CD4-positive, CD25-positive, alpha-beta regulatory T cell (primary cell): ENCODE measurements around the gene CUL7. TPM values are rescaled to one million over a fixed set of nuclear protein-coding genes. Genes with fewer than 3 reads are reported as not detected.

Source experiments
- ATAC-seq, 2 donors: fragments of 150-1000 bp; cut with Tn5 transposase; one replicate each; pipeline ENCODE4 v1.10.0; 2021; ENCODE audit warnings: low read depth in 2 of 2, moderate number of reproducible peaks in 2 of 2, moderate library complexity in 1 of 2
- DNase-seq, 3 donors: peaks; one replicate each; pipeline versions ENCODE4 v3.0.0 to v3.0.0-alpha.2; 2012 to 2022; ENCODE audit warnings: mixed read lengths in 1 of 3
- H3K27ac ChIP-seq: one replicate; pipeline ENCODE4 v1.7.0; 2013; ENCODE audit warnings: mild to moderate bottlenecking, low read length; ENCODE audit not compliant: insufficient read depth, poor library complexity, severe bottlenecking
- H3K27me3 ChIP-seq: one replicate; pipeline ENCODE4 v1.7.0; 2013; ENCODE audit warnings: low read length; ENCODE audit not compliant: control insufficient read depth, insufficient read depth
- H3K36me3 ChIP-seq: one replicate; pipeline ENCODE4 v1.7.0; 2013; ENCODE audit warnings: mild to moderate bottlenecking, low read length, moderate library complexity; ENCODE audit not compliant: control insufficient read depth, insufficient read depth
- H3K4me1 ChIP-seq: 2 replicates; pipeline ENCODE4 v1.7.0; 2013; ENCODE audit warnings: mild to moderate bottlenecking, low read length; ENCODE audit not compliant: insufficient read depth, control insufficient read depth, poor library complexity, severe bottlenecking
- H3K4me3 ChIP-seq: one replicate; pipeline ENCODE4 v1.7.0; 2013; ENCODE audit warnings: low read depth, mild to moderate bottlenecking, low read length, moderate library complexity
- H3K9me3 ChIP-seq, 2 experiments: 1 replicate in 1 of 2; 2 replicates in 1 of 2; pipeline ENCODE4 v1.7.0; 2013; ENCODE audit warnings: low read length in 2 of 2, mild to moderate bottlenecking in 1 of 2, moderate library complexity in 1 of 2; ENCODE audit not compliant: control insufficient read depth in 2 of 2
- H3K27ac Mint-ChIP-seq, 3 donors: one replicate each; pipeline ENCODE4 v1.8.0; 2020 to 2022; ENCODE audit warnings: mild to moderate bottlenecking in 3 of 3, mixed read lengths in 3 of 3, moderate library complexity in 2 of 3
- H3K27me3 Mint-ChIP-seq: one replicate; pipeline ENCODE4 v1.8.0; 2022; ENCODE audit warnings: mild to moderate bottlenecking, mixed read lengths
- H3K36me3 Mint-ChIP-seq: one replicate; pipeline ENCODE4 v1.8.0; 2020; ENCODE audit warnings: mixed read lengths
- H3K4me1 Mint-ChIP-seq, 4 donors: one replicate each; pipeline ENCODE4 v1.8.0; 2020 to 2022; ENCODE audit warnings: mixed read lengths in 4 of 4, mild to moderate bottlenecking in 1 of 4
- H3K4me3 Mint-ChIP-seq, 4 donors: one replicate each; pipeline ENCODE4 v1.8.0; 2020 to 2022; ENCODE audit warnings: mild to moderate bottlenecking in 4 of 4, mixed read lengths in 4 of 4, moderate library complexity in 3 of 4
- H3K9me3 Mint-ChIP-seq, 7 donors: one replicate each; pipeline ENCODE4 v1.8.0; 2020 to 2022; ENCODE audit warnings: mixed read lengths in 7 of 7, mild to moderate bottlenecking in 3 of 7, moderate library complexity in 2 of 7
- polyA plus RNA-seq, 4 donors: library from polyadenylated mRNA; unstranded; fragments of 300-500 nt; fragmentation: Illumina TruSeq; gene quantifications; one replicate each; pipeline ENCODE4 v1.2.3, GENCODE V29; 2021
- total RNA-seq: library from RNA; stranded (reverse); gene quantifications from one replicate; pipeline ENCODE4 v1.2.3, GENCODE V29; 2022

CUL7 gene
- total and polyA plus RNA-seq, 5 donors from 2014 or later, result 2.1 to 7.7 (median 2.5) TPM

- ATAC-seq (no peak), DNase-seq (no peak)
- no peaks in the 10 kb centered on the region for H3K9me3 ChIP-seq
- Mint-ChIP-seq H3K9me3 (no peaks in the 10 kb centered on the region), H3K36me3 (peaks cover 36% of the 10 kb centered on the region), H3K4me3 (no peak overlapping the region), H3K27me3 (no peaks in the 10 kb centered on the region), H3K4me1 (peaks cover 0 to 5% (median 1%) of the 10 kb centered on the region in 4 donors), H3K27ac (peak overlapping the region; percentile 18 to 59 (median 35))
- H3K36me3 ChIP-seq, result peaks cover 40% of the 10 kb centered on the region
- H3K4me3 ChIP-seq, result no peak overlapping the region
- H3K27ac ChIP-seq, result no peak overlapping the region
- H3K27me3 ChIP-seq, result no peaks in the 10 kb centered on the region
- H3K4me1 ChIP-seq, result no peaks in the 10 kb centered on the region
Observed at GRCh38 chr6:43033496-43034189, 20.0 kb downstream of the CUL7 start.

- Histone ChIP-seq H3K9me3 (no peaks in the 10 kb centered on the region), H3K27me3 (no peaks in the 10 kb centered on the region), H3K4me3 (no peak overlapping the region), H3K4me1 (no peaks in the 10 kb centered on the region), H3K36me3 (peaks cover 44% of the 10 kb centered on the region), H3K27ac (no peak overlapping the region)
- no peaks in the 10 kb centered on the region for H3K27me3 Mint-ChIP-seq
- no peaks in the 10 kb centered on the region for H3K9me3 Mint-ChIP-seq
- H3K4me1 Mint-ChIP-seq, result peaks cover 0 to 5% (median 1%) of the 10 kb centered on the region in 4 donors
- H3K27ac Mint-ChIP-seq, result no peak overlapping the region
- no peak overlapping the region for H3K4me3 Mint-ChIP-seq
- ATAC-seq, result no peak
- DNase-seq, result no peak
- H3K36me3 Mint-ChIP-seq, result peaks cover 30% of the 10 kb centered on the region
Observed at GRCh38 chr6:43032326-43032725, 21.3 kb downstream of the CUL7 start.

- H3K27ac Mint-ChIP-seq, result no peak overlapping the region
- peaks cover 5 to 12% (median 8%) of the 10 kb centered on the region in 4 donors for H3K4me1 Mint-ChIP-seq
- Histone ChIP-seq H3K27me3 (no peaks in the 10 kb centered on the region), H3K9me3 (no peaks in the 10 kb centered on the region), H3K4me3 (no peak overlapping the region), H3K4me1 (no peaks in the 10 kb centered on the region), H3K36me3 (peaks cover 62% of the 10 kb centered on the region), H3K27ac (no peak overlapping the region)
- DNase-seq, result no peak
- no peaks in the 10 kb centered on the region for H3K9me3 Mint-ChIP-seq
- H3K36me3 Mint-ChIP-seq, result peaks cover 38% of the 10 kb centered on the region
- H3K27me3 Mint-ChIP-seq, result no peaks in the 10 kb centered on the region
- peak overlapping the region in 1 of 4 donors; percentile 32 for H3K4me3 Mint-ChIP-seq
- no peak for ATAC-seq
Observed at GRCh38 chr6:43029120-43029519, 24.5 kb downstream of the CUL7 start.

- Mint-ChIP-seq H3K27me3 (no peaks in the 10 kb centered on the region), H3K4me3 (peak overlapping the region in 1 of 4 donors; percentile 38), H3K9me3 (no peaks in the 10 kb centered on the region), H3K27ac (no peak overlapping the region), H3K4me1 (peaks cover 6 to 27% (median 10%) of the 10 kb centered on the region in 4 donors), H3K36me3 (peaks cover 29% of the 10 kb centered on the region)
- H3K4me1 ChIP-seq, result peaks cover 10% of the 10 kb centered on the region
- H3K4me3 ChIP-seq, result no peak overlapping the region
- H3K27ac ChIP-seq, result no peak overlapping the region
- H3K9me3 ChIP-seq, result no peaks in the 10 kb centered on the region
- no peaks in the 10 kb centered on the region for H3K27me3 ChIP-seq
- no peak for DNase-seq
- no peak for ATAC-seq
- H3K36me3 ChIP-seq, result peaks cover 54% of the 10 kb centered on the region
Observed at GRCh38 chr6:43026365-43026764, 27.3 kb downstream of the CUL7 start.

GRCh38 chr6:43024436-43024835 lies 29.2 kb downstream of the CUL7 start:
- ATAC-seq (no peak), DNase-seq (no peak)
- Mint-ChIP-seq H3K27ac (peak overlapping the region in 2 of 3 donors; percentile 16 to 17), H3K36me3 (peaks cover 26% of the 10 kb centered on the region), H3K27me3 (no peaks in the 10 kb centered on the region), H3K4me1 (peaks cover 6 to 38% (median 12%) of the 10 kb centered on the region in 4 donors), H3K9me3 (no peaks in the 10 kb centered on the region), H3K4me3 (peak overlapping the region; percentile 10 to 86 (median 66))
- Histone ChIP-seq H3K9me3 (no peaks in the 10 kb centered on the region), H3K36me3 (peaks cover 51% of the 10 kb centered on the region), H3K27me3 (no peaks in the 10 kb centered on the region), H3K27ac (no peak overlapping the region), H3K4me1 (peaks cover 17% of the 10 kb centered on the region), H3K4me3 (no peak overlapping the region)

GRCh38 chr6:43021270-43022047 lies 32.2 kb downstream of the CUL7 start, which contains the start of gene RRP36:
Gene RRP36, plus strand, starts transcription at chr6:43021623. Its CDS starts 32 bp downstream, at chr6:43021655.
- no peaks in the 10 kb centered on the region for H3K9me3 ChIP-seq
- Mint-ChIP-seq H3K4me3 (peak within 1 kb of the TSS; percentile 95 to 98 (median 98)), H3K9me3 (no peaks in the 10 kb centered on the region), H3K27ac (peak within 1 kb of the TSS; percentile 43 to 88 (median 87)), H3K36me3 (peaks cover 27% of the 10 kb centered on the region), H3K4me1 (peaks cover 6 to 62% (median 19%) of the 10 kb centered on the region in 4 donors), H3K27me3 (no peaks in the 10 kb centered on the region)
- H3K27me3 ChIP-seq, result no peaks in the 10 kb centered on the region
- peak within 1 kb of the TSS; percentile 99 for H3K4me3 ChIP-seq
- ATAC-seq, result peak; percentile 82 to 91
- peaks cover 47% of the 10 kb centered on the region for H3K36me3 ChIP-seq
- H3K27ac ChIP-seq, result peak within 1 kb of the TSS; percentile 74
- H3K4me1 ChIP-seq, result peaks cover 27% of the 10 kb centered on the region
- DNase-seq, result peak; percentile 48 to 66 (median 62)

- no peak for DNase-seq
- Mint-ChIP-seq H3K27ac (peak overlapping the region in 2 of 3 donors; percentile 87 to 88), H3K4me1 (peaks cover 6 to 66% (median 23%) of the 10 kb centered on the region in 4 donors)
Observed at GRCh38 chr6:43020847-43021246, 32.8 kb downstream of the CUL7 start.

More at GRCh38 chr6:43020847-43021246, 32.8 kb downstream of the CUL7 start:
- Mint-ChIP-seq H3K27me3 (no peaks in the 10 kb centered on the region), H3K9me3 (no peaks in the 10 kb centered on the region), H3K4me3 (peak overlapping the region; percentile 91 to 98 (median 93)), H3K36me3 (peaks cover 27% of the 10 kb centered on the region)
- Histone ChIP-seq H3K36me3 (peaks cover 41% of the 10 kb centered on the region), H3K4me1 (peaks cover 31% of the 10 kb centered on the region), H3K4me3 (peak overlapping the region; percentile 66), H3K9me3 (no peaks in the 10 kb centered on the region), H3K27ac (peak overlapping the region; percentile 74), H3K27me3 (no peaks in the 10 kb centered on the region)
- ATAC-seq, result no peak
